HTR-8/SVneo (cell line): ENCODE data around the gene GPC5.

Experiments
- DNase-seq: peaks from one replicate; pipeline ENCODE4 v3.0.0; 2011; ENCODE audit warnings: low spot score, mixed read lengths; ENCODE audit not compliant: insufficient read length
- FAIRE-seq: peaks from 2 replicates; lab custom pipeline; 2011; peaks lifted over from hg19 to GRCh38; lab: Jason Lieb, UNC

GPC5 gene

GRCh38 chr13:91907398-91907797 lies 509.0 kb downstream of the GPC5 start:
- DNase-seq (no peak), FAIRE-seq (no peak)

- no peak for DNase-seq
- FAIRE-seq: no peak
These were observed 511.2 kb downstream of the GPC5 start for GRCh38 chr13:91909617-91910016.

GRCh38 chr13:91922969-91923592 lies 524.7 kb downstream of the GPC5 start:
- FAIRE-seq (no peak), DNase-seq (no peak)

GRCh38 chr13:91930687-91931086 lies 532.3 kb downstream of the GPC5 start:
- no peak for FAIRE-seq
- DNase-seq: no peak

GRCh38 chr13:91934354-91934753 lies 535.9 kb downstream of the GPC5 start:
- no peak for FAIRE-seq
- no peak for DNase-seq

GRCh38 chr13:91946498-91947070 lies 548.2 kb downstream of the GPC5 start:
- DNase-seq: peak; percentile 8
- no peak for FAIRE-seq

- no peak for DNase-seq
These were observed 550.3 kb downstream of the GPC5 start for GRCh38 chr13:91948736-91949135.

GRCh38 chr13:91950803-91951202 lies 552.4 kb downstream of the GPC5 start:
- DNase-seq (no peak), FAIRE-seq (no peak)

More at GRCh38 chr13:91948736-91949135, 550.3 kb downstream of the GPC5 start:
- FAIRE-seq: no peak

- FAIRE-seq: no peak
- no peak for DNase-seq
These were observed 557.3 kb downstream of the GPC5 start for GRCh38 chr13:91955546-91956355.

GRCh38 chr13:91960947-91961346 lies 562.5 kb downstream of the GPC5 start:
- FAIRE-seq (no peak), DNase-seq (no peak)

- FAIRE-seq: no peak
- no peak for DNase-seq
These were observed 564.5 kb downstream of the GPC5 start for GRCh38 chr13:91962946-91963345.

GRCh38 chr13:91965511-91965910 lies 567.1 kb downstream of the GPC5 start:
- FAIRE-seq (no peak), DNase-seq (no peak)

- DNase-seq (no peak), FAIRE-seq (no peak)
These were observed 580.1 kb downstream of the GPC5 start for GRCh38 chr13:91978571-91978970.

- FAIRE-seq (no peak), DNase-seq (no peak)
These were observed 588.5 kb downstream of the GPC5 start for GRCh38 chr13:91986761-91987483.

GRCh38 chr13:91988331-91988730 lies 589.9 kb downstream of the GPC5 start:
- DNase-seq (no peak), FAIRE-seq (no peak)

GRCh38 chr13:92012787-92013186 lies 614.4 kb downstream of the GPC5 start:
- no peak for DNase-seq

GRCh38 chr13:92017737-92018136 lies 619.3 kb downstream of the GPC5 start:
- DNase-seq: no peak
- FAIRE-seq: no peak

More at GRCh38 chr13:92012787-92013186, 614.4 kb downstream of the GPC5 start:
- FAIRE-seq: no peak

GRCh38 chr13:92028695-92029094 lies 630.3 kb downstream of the GPC5 start:
- no peak for DNase-seq
- FAIRE-seq: no peak

- DNase-seq (no peak), FAIRE-seq (no peak)
These were observed 631.2 kb downstream of the GPC5 start for GRCh38 chr13:92029641-92030040.

- no peak for FAIRE-seq
These were observed 640.5 kb downstream of the GPC5 start for GRCh38 chr13:92038905-92039304.

GRCh38 chr13:92042522-92042921 lies 644.1 kb downstream of the GPC5 start:
- no peak for FAIRE-seq
- no peak for DNase-seq

More at GRCh38 chr13:92038905-92039304, 640.5 kb downstream of the GPC5 start:
- no peak for DNase-seq
